Mesothelial cell of epicardium (in vitro differentiated cells): ENCODE measurements around the gene CDH13. TPM values are rescaled to one million over a fixed set of nuclear protein-coding genes. Genes with fewer than 3 reads are reported as not detected.

Experiments used
- DNase-seq, 2 experiments: peaks; one replicate each; pipeline ENCODE4 v3.0.0; 2021; ENCODE audit warnings: low spot score in 2 of 2; ENCODE audit not compliant: unreplicated experiment in 2 of 2
- H3K27ac Mint-ChIP-seq: 2 replicates; pipeline ENCODE4 v1.8.0; 2021; ENCODE audit warnings: mixed read lengths
- H3K27me3 Mint-ChIP-seq: 2 replicates; pipeline ENCODE4 v1.8.0; 2021; ENCODE audit warnings: low read depth, mixed read lengths
- H3K36me3 Mint-ChIP-seq: 2 replicates; pipeline ENCODE4 v1.8.0; 2021; ENCODE audit warnings: mixed read lengths
- H3K4me1 Mint-ChIP-seq: 2 replicates; pipeline ENCODE4 v1.8.0; 2021; ENCODE audit warnings: mixed read lengths
- H3K4me3 Mint-ChIP-seq: 2 replicates; pipeline ENCODE4 v1.8.0; 2021; ENCODE audit warnings: mild to moderate bottlenecking, moderate library complexity, mixed read lengths
- H3K9me3 Mint-ChIP-seq: 2 replicates; pipeline ENCODE4 v1.8.0; 2021; ENCODE audit warnings: mixed read lengths
- CTCF ChIP-seq: fragments of 200-600 bp; sonication (generic); IDR thresholded peaks from one replicate; pipeline ENCODE4 v1.5.0; 2021; ENCODE audit warnings: antibody characterized with exemption; ENCODE audit not compliant: unreplicated experiment
- total RNA-seq: library from RNA; stranded (reverse); gene quantifications from 3 replicates; pipeline ENCODE4 v1.2.1, GENCODE V29; 2021

The CDH13 gene
- total RNA-seq, 1 donor from 2014 or later = 0.80 TPM

- DNase-seq = no peak
- Mint-ChIP-seq H3K9me3 (peaks cover 4% of the 10 kb centered on the region), H3K27ac (no peak overlapping the region), H3K27me3 (peaks cover 3% of the 10 kb centered on the region), H3K4me3 (no peak overlapping the region), H3K36me3 (no peaks in the 10 kb centered on the region), H3K4me1 (no peaks in the 10 kb centered on the region)
- TF ChIP-seq CTCF = no peak
Observed at GRCh38 chr16:83201748-83202147, 575.0 kb downstream of the CDH13 start.

- Mint-ChIP-seq H3K36me3 (no peaks in the 10 kb centered on the region), H3K4me1 (no peaks in the 10 kb centered on the region), H3K9me3 (peaks cover 4% of the 10 kb centered on the region), H3K4me3 (no peak overlapping the region), H3K27ac (no peak overlapping the region), H3K27me3 (peaks cover 9% of the 10 kb centered on the region)
- DNase-seq = no peak
- no peak for TF ChIP-seq CTCF
Observed at GRCh38 chr16:83205896-83206295, 579.1 kb downstream of the CDH13 start.

GRCh38 chr16:83206426-83206825 lies 579.7 kb downstream of the CDH13 start:
- H3K36me3 Mint-ChIP-seq = no peaks in the 10 kb centered on the region
- H3K27me3 Mint-ChIP-seq = peaks cover 9% of the 10 kb centered on the region
- H3K27ac Mint-ChIP-seq = no peak overlapping the region
- TF ChIP-seq CTCF = no peak
- no peaks in the 10 kb centered on the region for H3K4me1 Mint-ChIP-seq
- peaks cover 4% of the 10 kb centered on the region for H3K9me3 Mint-ChIP-seq
- DNase-seq = no peak
- H3K4me3 Mint-ChIP-seq = no peak overlapping the region

GRCh38 chr16:83211711-83212110 lies 584.9 kb downstream of the CDH13 start:
- TF ChIP-seq CTCF = no peak
- no peak for DNase-seq
- Mint-ChIP-seq H3K27me3 (peaks cover 6% of the 10 kb centered on the region), H3K36me3 (no peaks in the 10 kb centered on the region), H3K4me3 (no peak overlapping the region), H3K27ac (no peak overlapping the region), H3K9me3 (peaks cover 12% of the 10 kb centered on the region), H3K4me1 (no peaks in the 10 kb centered on the region)

- no peaks in the 10 kb centered on the region for H3K36me3 Mint-ChIP-seq
- peaks cover 12% of the 10 kb centered on the region for H3K9me3 Mint-ChIP-seq
- H3K4me3 Mint-ChIP-seq = no peak overlapping the region
- no peaks in the 10 kb centered on the region for H3K4me1 Mint-ChIP-seq
- H3K27ac Mint-ChIP-seq = no peak overlapping the region
- DNase-seq = no peak
- H3K27me3 Mint-ChIP-seq = peaks cover 4% of the 10 kb centered on the region
- TF ChIP-seq CTCF = no peak
Observed at GRCh38 chr16:83212301-83212841, 585.6 kb downstream of the CDH13 start.

GRCh38 chr16:83214671-83215070 lies 587.9 kb downstream of the CDH13 start:
- TF ChIP-seq CTCF = no peak
- no peaks in the 10 kb centered on the region for H3K36me3 Mint-ChIP-seq
- H3K4me3 Mint-ChIP-seq = no peak overlapping the region
- peaks cover 3% of the 10 kb centered on the region for H3K27me3 Mint-ChIP-seq
- H3K27ac Mint-ChIP-seq = no peak overlapping the region
- H3K4me1 Mint-ChIP-seq = no peaks in the 10 kb centered on the region
- peaks cover 12% of the 10 kb centered on the region for H3K9me3 Mint-ChIP-seq
- no peak for DNase-seq
